Right cardiac atrium (tissue), 5 donors: ENCODE results near the gene ZFP90. TPM values are rescaled to one million over a fixed set of nuclear protein-coding genes. Genes with fewer than 3 reads are reported as not detected.

Experiments used
- polyA plus RNA-seq: library from polyadenylated mRNA; stranded (reverse); fragments of 200-250 nt; gene quantifications from one replicate; pipeline ENCODE4 v1.2.3, GENCODE V29; 2013
- total RNA-seq, 4 donors: library from RNA; stranded (reverse); fragmentation: NEBNext Ultra II Directional; extraction: Animal tissue kit (Norgen Biotek cat#: 25700); gene quantifications; one replicate each; pipeline ENCODE4 v1.2.1, GENCODE V29; 2021
- donor health status: healthy with polysubstance abuse.
- donor health status: DM: no; HTN: yes; CAD: no.
- donor health status: DM: no; HTN: no; CAD: no.
- donor health status: DM: no; HTN: yes; CAD: no; lungs with severe emphysema.
- donor health status: DM: yes; HTN: yes; CAD: no.

ZFP90 gene
- total and polyA plus RNA-seq, 5 donors, result 8.4 to 14.3 (median 12.4) TPM

Other genes with a start within 250 kb of the ZFP90 start
- 10 to 100 TPM; 10.9 to 13.4 (median 11.9) TPM for gene SLC7A6OS, start 228.3 kb upstream of the ZFP90 start, total RNA-seq
- gene SLC7A6OS, start 228.3 kb upstream of the ZFP90 start, polyA plus RNA-seq, result 7.9 TPM
- gene PRMT7, start 228.3 kb upstream of the ZFP90 start, total RNA-seq, result 10 to 100 TPM; 20.8 to 34.7 (median 32.2) TPM
- gene PRMT7, start 228.3 kb upstream of the ZFP90 start, polyA plus RNA-seq, result 34.5 TPM
- under 1 TPM; 0.17 to 0.94 (median 0.51) TPM for gene SMPD3, start 90.8 kb upstream of the ZFP90 start, total RNA-seq
- 0.14 TPM for gene SMPD3, start 90.8 kb upstream of the ZFP90 start, polyA plus RNA-seq
- under 1 TPM in 3 of 4 donors, not detected in 1; 0.14 to 0.29 (median 0.25) TPM for gene CDH3, start 106.0 kb downstream of the ZFP90 start, total RNA-seq
- gene CDH3, start 106.0 kb downstream of the ZFP90 start, polyA plus RNA-seq, result 0.09 TPM
- not detected for gene CDH1, start 198.0 kb downstream of the ZFP90 start, total RNA-seq
- gene CDH1, start 198.0 kb downstream of the ZFP90 start, polyA plus RNA-seq, result 0.14 TPM